COR-L47 (cell line): ENCODE results near the gene GSTA5.
"Not testable (repeated sequence)": the region's sequence is repeated elsewhere in the genome, so short reads cannot be mapped to it uniquely, and the experiment has no call there.

ENCODE experiments used
- DNase-seq: peaks from one replicate; lab custom pipeline; 2025; lab: John Stamatoyannopoulos, UW

GSTA5 gene

DNA sequence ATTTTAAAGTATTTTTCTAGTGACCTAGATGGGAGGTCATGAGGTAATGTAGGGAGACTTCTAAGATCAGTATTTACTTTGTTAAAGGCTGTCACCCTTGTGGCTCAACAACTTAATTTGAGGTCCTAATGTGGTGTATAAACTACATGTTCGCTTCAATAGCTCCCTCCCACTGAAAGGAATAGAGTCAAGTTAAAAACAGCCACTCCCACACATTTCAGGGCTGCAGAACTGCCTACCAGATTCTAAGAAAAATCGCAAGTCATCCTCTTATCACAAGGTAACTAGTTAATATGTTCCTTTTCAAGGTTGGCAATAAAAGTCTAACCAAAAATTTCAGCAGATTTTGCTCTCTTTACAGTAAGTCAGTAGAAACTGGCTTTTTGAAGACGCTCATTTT, 52.1 kb downstream of the GSTA5 start:
- no peak for DNase-seq

DNA sequence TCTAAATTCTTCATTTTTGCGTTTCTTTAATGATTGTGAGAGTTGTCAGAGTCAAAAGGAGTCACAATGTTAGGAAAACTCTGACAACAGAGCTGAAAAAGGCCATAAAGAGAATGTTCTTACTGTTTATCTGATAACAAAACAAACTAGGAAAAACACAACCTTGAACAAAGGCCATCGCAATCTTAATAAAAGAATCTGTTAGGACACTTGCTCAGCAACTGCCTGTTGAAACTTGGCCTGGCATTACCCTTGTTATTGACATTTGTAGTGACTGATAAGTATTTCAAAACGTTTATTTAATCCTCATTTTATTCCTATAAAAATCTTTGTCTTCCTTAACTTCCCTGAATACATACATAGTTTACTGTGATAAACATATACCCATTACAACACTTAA, 52.7 kb downstream of the GSTA5 start:
- no peak for DNase-seq

GRCh38 chr6:52786249-52786956, 54.2 kb downstream of the GSTA5 start:
- no peak for DNase-seq

DNA sequence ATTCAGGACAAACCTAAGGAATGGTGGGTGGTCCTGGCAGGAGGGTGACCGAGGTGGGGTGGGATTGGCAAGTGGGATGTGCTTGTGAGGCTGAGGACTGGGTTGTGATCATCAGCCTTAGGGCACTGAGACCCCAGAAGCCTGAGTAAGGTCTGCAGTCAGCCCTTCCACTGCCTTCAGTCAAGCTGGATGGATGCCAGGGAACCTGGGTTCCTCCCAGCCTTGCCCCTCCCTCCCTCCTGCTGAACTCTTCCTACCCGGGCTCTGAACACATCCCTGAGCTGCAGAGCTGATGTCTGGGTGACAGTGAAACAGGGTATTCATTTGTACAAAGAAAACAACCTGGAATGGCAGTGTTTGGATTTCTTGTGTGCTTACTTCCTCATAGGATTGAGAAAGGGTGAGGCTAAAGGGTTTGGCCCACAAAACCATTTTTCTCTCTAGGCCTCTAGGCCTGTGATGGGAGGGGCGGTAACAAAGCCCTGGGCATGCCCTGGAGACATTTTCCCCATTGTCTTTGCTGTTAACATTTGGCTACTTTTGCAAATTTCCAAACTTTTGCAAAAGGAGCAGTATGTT, 57.8 kb downstream of the GSTA5 start:
- DNase-seq, result peak; percentile 49

DNA sequence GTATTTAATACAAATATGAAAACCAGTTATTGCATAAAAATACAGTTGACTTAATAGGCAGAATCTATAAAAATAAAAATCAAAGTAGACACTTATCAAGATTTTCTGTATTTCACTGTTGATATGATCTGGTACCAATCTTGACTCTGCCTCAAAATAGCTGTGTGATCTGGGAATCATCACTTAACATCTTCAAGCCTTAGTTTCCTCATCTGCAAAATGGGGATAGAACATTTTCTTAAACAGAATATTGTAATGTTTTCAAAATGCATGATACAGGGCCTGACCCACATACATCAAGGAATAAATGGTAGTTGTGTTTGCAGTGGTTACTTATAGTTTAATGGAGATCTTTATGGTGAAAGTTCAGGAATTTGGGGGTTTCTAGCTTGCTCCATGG, 58.4 kb downstream of the GSTA5 start:
- not testable (repeated sequence) for DNase-seq
